HEK293T (cell line): ENCODE data around the gene SCML1.

ENCODE experiments used
- ARNT ChIP-seq: fragments of 450-650 bp; IDR thresholded peaks from 2 replicates; pipeline ENCODE4 v1.6.1; 2017; ENCODE audit warnings: mild to moderate bottlenecking
- BHLHE40 ChIP-seq: fragments of 450-650 bp; IDR thresholded peaks from 2 replicates; pipeline ENCODE4 v1.6.1; 2016; ENCODE audit warnings: mild to moderate bottlenecking, moderate library complexity, borderline replicate concordance
- ELF4 ChIP-seq: fragments of 450-650 bp; IDR thresholded peaks from 2 replicates; pipeline ENCODE4 v1.6.1; 2017; ENCODE audit warnings: antibody characterized with exemption
- FOXA1 ChIP-seq: fragments of 450-650 bp; IDR thresholded peaks from 2 replicates; pipeline ENCODE4 v1.6.1; 2016; ENCODE audit warnings: mild to moderate bottlenecking
- FOXK2 ChIP-seq: fragments of 450-650 bp; IDR thresholded peaks from 2 replicates; pipeline ENCODE4 v1.6.1; 2016; ENCODE audit warnings: mild to moderate bottlenecking
- FOXM1 ChIP-seq: fragments of 450-650 bp; IDR thresholded peaks from 2 replicates; pipeline ENCODE4 v1.6.1; 2017; ENCODE audit warnings: mild to moderate bottlenecking, borderline replicate concordance
- HDGF ChIP-seq: fragments of 450-650 bp; IDR thresholded peaks from 2 replicates; pipeline ENCODE4 v1.6.1; 2017; ENCODE audit warnings: antibody characterized with exemption, borderline replicate concordance
- L3MBTL2 ChIP-seq: fragments of 450-650 bp; conservative IDR thresholded peaks from 2 replicates; pipeline ENCODE4 v1.6.1; 2016; ENCODE audit warnings: mild to moderate bottlenecking
- NFRKB ChIP-seq: fragments of 450-650 bp; IDR thresholded peaks from 2 replicates; pipeline ENCODE4 v1.6.1; 2016; ENCODE audit warnings: mild to moderate bottlenecking, moderate library complexity
- SP1 ChIP-seq: fragments of 450-650 bp; IDR thresholded peaks from 2 replicates; pipeline ENCODE4 v1.6.1; 2017
- TARDBP ChIP-seq: fragments of 450-650 bp; IDR thresholded peaks from 2 replicates; pipeline ENCODE4 v1.6.1; 2016
- ZNF384 ChIP-seq: fragments of 450-650 bp; IDR thresholded peaks from 2 replicates; pipeline ENCODE4 v1.6.1; 2016

GRCh38 chrX:17719711-17720110 lies 17.6 kb upstream of the SCML1 start:
- TF ChIP-seq BHLHE40 (no peak), FOXM1 (no peak), ELF4 (no peak), SP1 (no peak), ARNT (no peak), ZNF384 (no peak), L3MBTL2 (no peak), FOXK2 (no peak), FOXA1 (no peak), TARDBP (no peak), HDGF (no peak), NFRKB (no peak)
